ENCODE results near the gene SULT2A1. TPM values are rescaled to one million over a fixed set of nuclear protein-coding genes. Genes with fewer than 3 reads are reported as not detected.

The SULT2A1 gene
- polyA plus RNA-seq, 4 donors, result 0.12 TPM; not detected in 3

Other genes starting within 250 kb of the SULT2A1 start
- gene EHD2, start 172.9 kb downstream of the SULT2A1 start, polyA plus RNA-seq (ENCODE audit: insufficient read length in 4 of 4), result 10 to 100 TPM; 30.6 to 40.0 (median 34.9) TPM
- 100 to 1,000 TPM; 346 to 460 (median 376) TPM for gene NOP53, start 140.8 kb downstream of the SULT2A1 start, polyA plus RNA-seq (ENCODE audit: insufficient read length in 4 of 4)
- gene SELENOW, start 107.6 kb downstream of the SULT2A1 start, polyA plus RNA-seq (ENCODE audit: insufficient read length in 4 of 4), result 100 to 1,000 TPM; 133 to 161 (median 144) TPM
- gene TPRX1, start 81.8 kb downstream of the SULT2A1 start, polyA plus RNA-seq (ENCODE audit: insufficient read length in 4 of 4), result not detected
- gene CRX, start 64.4 kb downstream of the SULT2A1 start, polyA plus RNA-seq (ENCODE audit: insufficient read length in 4 of 4), result under 1 TPM in 2 of 4 donors, not detected in 2; 0.14 to 0.18 TPM
- not detected for gene TPRX2, start 27.1 kb downstream of the SULT2A1 start, polyA plus RNA-seq (ENCODE audit: insufficient read length in 4 of 4)
- not detected for gene BSPH1, start 105.9 kb upstream of the SULT2A1 start, polyA plus RNA-seq (ENCODE audit: insufficient read length in 4 of 4)
- under 1 TPM in 1 of 4 donors, not detected in 3; 0.39 TPM for gene ELSPBP1, start 108.3 kb upstream of the SULT2A1 start, polyA plus RNA-seq (ENCODE audit: insufficient read length in 4 of 4)
- gene CABP5, start 157.8 kb upstream of the SULT2A1 start, polyA plus RNA-seq (ENCODE audit: insufficient read length in 4 of 4), result under 1 TPM in 1 of 4 donors, not detected in 3; 0.10 TPM
- gene PLA2G4C, start 224.5 kb upstream of the SULT2A1 start, polyA plus RNA-seq (ENCODE audit: insufficient read length in 4 of 4), result 1 to 10 TPM; 4.0 to 8.9 (median 6.1) TPM